Subcutaneous adipose tissue (tissue), 4 donors: ENCODE measurements around the gene CKS1B. TPM values are rescaled to one million over a fixed set of nuclear protein-coding genes. Genes with fewer than 3 reads are reported as not detected.

Source experiments
- total RNA-seq, 4 donors: library from RNA; depleted of rRNA; stranded (reverse); fragments of >200 nt; gene quantifications; one replicate each; pipeline ENCODE4 v1.1.0, GENCODE V29; 2016
- TF ChIP-seq, protein P1 (sequence below): fragments of 450-650 bp; IDR thresholded peaks from one replicate; pipeline ENCODE4 v1.5.1; 2016; ENCODE audit warnings: low read depth, mild to moderate bottlenecking, control low read depth, antibody characterized with exemption, moderate library complexity

The CKS1B gene
- total RNA-seq, 4 donors from 2014 or later = 40.3 to 77.4 (median 51.2) TPM

DNA sequence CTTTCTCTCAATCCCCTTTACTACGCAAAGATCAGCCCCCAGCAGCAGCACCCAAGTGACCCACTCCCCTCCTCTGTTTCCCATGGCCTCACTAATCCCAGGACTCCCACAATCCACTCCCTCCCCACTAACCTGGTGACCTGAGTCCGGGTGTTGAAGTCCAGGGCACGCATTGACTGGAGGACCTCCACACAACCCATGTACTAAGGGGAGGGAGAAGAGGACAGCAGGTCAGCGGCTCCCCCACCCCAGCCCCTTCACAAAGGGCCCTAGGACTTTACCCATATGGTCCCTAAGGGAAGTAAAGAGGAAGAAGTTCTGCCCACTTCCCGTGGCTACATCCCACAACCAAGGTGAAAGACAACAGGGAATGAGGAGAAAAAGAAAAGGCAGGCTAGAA is 5.2 kb upstream of the CKS1B start:
- TF ChIP-seq, protein P1, sequence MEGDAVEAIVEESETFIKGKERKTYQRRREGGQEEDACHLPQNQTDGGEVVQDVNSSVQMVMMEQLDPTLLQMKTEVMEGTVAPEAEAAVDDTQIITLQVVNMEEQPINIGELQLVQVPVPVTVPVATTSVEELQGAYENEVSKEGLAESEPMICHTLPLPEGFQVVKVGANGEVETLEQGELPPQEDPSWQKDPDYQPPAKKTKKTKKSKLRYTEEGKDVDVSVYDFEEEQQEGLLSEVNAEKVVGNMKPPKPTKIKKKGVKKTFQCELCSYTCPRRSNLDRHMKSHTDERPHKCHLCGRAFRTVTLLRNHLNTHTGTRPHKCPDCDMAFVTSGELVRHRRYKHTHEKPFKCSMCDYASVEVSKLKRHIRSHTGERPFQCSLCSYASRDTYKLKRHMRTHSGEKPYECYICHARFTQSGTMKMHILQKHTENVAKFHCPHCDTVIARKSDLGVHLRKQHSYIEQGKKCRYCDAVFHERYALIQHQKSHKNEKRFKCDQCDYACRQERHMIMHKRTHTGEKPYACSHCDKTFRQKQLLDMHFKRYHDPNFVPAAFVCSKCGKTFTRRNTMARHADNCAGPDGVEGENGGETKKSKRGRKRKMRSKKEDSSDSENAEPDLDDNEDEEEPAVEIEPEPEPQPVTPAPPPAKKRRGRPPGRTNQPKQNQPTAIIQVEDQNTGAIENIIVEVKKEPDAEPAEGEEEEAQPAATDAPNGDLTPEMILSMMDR = no peak

DNA sequence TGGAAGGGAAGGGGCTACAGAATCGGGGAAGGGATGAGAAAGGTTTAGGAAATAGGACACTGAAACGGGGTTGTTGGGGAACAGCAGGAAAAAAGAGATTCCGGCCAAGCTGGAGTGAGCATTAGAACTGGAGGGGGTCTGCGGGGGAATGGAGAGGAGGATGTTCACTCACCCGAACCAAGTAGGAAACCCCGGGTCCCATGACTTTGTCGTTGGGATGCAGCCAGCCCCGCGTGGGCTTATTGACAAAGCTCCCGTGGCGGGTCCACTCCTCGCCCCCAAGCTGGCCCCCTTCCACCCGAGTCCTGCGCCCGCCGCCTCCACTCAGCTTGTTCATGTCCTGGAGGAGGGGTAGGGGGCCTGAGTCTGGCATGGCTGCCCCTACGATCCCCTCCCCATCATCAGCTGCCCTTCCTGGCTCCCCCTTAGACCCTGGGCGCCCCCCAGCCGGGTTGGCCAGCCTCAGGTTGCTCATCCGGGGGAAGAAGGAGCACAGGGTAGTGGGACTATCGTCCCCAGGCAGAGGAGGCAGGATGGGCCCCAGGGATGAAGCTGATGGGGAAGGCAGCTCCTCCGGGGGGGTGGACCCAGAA is 4.5 kb upstream of the CKS1B start:
- TF ChIP-seq, protein P1 = no peak

DNA sequence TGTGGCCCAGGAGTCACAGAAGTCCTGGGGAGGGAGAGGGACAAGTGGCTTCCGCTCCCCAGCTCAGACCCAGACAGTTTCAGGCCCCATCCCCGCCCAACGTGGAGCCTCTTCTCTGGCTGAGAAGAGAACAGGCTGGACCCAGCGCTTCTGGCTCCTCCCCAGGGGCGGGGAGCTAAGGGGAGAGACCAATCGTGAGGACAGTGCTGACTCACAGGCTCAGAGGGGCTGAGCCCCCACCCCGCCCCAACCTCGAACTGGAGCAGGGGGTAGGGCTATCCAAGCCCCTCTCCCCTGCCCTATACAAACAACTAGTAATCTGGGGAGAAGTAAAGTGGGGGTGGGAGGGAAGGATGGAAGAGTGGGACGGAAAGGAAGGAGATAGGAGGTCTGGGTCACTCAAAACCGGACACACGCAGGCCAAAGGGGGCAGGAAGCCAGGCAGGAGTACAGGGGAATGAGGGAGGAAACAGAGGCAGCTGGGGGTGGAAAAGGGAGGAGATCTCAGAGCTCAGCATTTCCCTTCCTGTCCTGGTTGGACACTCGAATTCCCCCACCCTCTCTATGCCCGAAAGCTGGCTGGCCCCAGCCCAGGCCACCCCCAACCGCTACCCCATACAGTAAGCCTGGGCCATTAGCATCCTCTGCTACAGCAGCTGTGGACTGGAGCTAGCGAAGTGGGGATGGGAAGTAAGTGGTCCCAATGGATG is 3.7 kb upstream of the CKS1B start, which contains the start of gene SHC1:
Gene SHC1 (minus strand): TSS at position 117 of the 710 bp plus-strand sequence. CDS start 221 bp downstream, outside the sequence.
- TF ChIP-seq, protein P1 = no peak

DNA sequence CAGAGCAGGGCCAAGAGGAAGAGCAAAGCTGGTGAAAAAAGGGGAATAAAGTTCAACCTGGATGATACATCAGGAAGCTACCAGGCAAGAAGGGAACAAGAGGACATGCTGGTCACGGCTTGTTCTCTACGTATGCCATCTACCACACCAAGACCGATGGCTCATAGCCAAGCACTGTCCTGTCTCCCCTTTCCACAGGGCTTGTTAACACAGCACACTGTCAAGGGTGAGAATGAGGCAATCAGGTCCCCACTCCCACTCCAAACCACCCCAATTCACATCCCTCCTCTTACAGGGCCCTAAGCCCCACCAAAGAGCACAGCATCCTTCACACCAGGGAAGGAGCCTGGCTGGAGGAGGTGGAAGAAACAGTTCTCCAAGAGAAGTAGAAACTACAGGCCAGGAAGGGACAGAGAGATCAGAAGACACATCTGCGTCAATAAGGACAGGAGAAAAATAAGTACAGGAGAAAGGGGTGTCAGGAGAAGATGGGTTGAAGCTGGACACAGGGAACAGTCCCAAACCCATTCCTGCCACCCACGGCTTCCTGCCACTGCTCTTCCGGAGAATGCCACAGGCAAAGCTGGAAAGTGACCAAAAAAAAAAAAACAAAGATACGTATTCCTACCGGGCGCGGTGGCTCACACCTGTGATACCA is 3.0 kb upstream of the CKS1B start:
- TF ChIP-seq, protein P1 = no peak

DNA sequence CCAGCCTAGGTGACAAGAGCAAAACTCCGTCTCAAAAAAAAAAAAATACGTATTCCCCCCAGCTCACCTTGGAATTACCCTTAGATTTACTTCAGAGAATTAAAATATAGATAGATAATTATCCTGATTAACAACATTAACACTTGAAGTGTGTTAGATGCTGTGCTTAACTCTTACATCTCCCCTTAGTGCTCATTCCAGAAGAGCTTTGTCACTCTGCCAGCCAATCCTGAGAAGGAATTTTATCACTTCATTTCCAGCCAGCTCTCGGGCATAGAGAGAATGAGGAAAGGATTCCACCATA is 2.3 kb upstream of the CKS1B start:
- TF ChIP-seq, protein P1 = no peak

DNA sequence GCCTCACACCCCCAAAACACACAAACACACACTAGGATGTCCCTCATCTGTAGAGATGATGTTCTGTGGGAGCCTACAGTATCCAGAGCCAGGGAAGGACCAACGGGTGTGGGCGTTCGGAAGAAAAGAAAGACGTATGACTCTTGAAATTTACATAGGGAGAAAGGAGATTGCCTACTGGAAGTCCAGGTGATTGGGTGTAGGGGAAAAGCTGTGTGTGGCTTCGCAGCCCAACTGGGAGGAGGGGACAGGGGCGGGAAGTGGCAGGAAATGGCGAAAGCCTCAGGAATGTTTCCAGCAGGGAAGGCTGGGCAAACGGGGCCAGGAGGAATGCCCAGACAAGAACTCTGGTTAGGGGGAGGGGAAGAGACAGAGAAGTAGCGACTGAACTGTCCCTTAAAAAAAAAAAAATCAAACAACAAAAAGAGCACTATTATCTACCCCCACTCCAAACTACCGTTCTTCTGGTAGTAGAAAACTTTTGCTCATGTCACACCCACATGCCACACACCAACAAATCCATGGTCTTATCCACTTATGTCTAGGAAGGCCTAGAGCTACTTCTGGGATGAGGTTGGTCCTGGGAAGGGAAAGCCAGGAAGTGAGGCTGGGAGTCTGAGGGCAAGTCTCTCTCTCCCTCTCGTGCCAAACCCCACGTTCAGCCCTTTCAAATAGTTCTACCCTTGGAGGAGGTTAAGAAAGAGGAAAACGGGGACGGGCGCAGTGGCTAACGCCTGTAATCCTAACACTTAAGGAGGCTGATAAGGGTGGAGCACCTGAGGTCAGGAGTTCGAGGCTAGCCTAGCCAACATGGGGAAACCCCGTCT is 1.8 kb upstream of the CKS1B start:
- TF ChIP-seq, protein P1 = no peak
